H7 (cell line): ENCODE measurements around the gene ABLIM2. TPM values are rescaled to one million over a fixed set of nuclear protein-coding genes. Genes with fewer than 3 reads are reported as not detected.

ENCODE experiments used
- DNase-seq: peaks from one replicate; pipeline ENCODE4 v3.0.0; 2012
- H3K27me3 ChIP-seq: 2 replicates; pipeline ENCODE4 v1.6.0; 2011; ENCODE audit warnings: mild to moderate bottlenecking, low read length; ENCODE audit not compliant: control insufficient read depth, insufficient read depth
- H3K36me3 ChIP-seq: replicated peaks from 2 replicates; pipeline ENCODE4 v1.5.1; 2011; ENCODE audit warnings: low read length; ENCODE audit not compliant: control insufficient read depth, insufficient read depth
- H3K4me3 ChIP-seq: 2 replicates; pipeline ENCODE4 v1.5.1; 2011; ENCODE audit warnings: low read depth, mild to moderate bottlenecking, control low read depth, low read length, moderate library complexity; ENCODE audit not compliant: insufficient read depth
- total RNA-seq: library from RNA; depleted of rRNA; stranded (reverse); fragments of >200 nt; shearing (Covaris generic); gene quantifications from 2 replicates; pipeline ENCODE4 v1.2.3, GENCODE V29; 2014

Gene ABLIM2
- total RNA-seq, 1 experiment from 2014 or later = 1.9 TPM

GRCh38 chr4:8184061-8184460 is 25.4 kb upstream of the ABLIM2 start:
- no peaks in the 10 kb centered on the region for H3K36me3 ChIP-seq
- no peak for DNase-seq

GRCh38 chr4:8182858-8183725 is 24.5 kb upstream of the ABLIM2 start:
- Histone ChIP-seq H3K4me3 (no peak overlapping the region), H3K27me3 (no peaks in the 10 kb centered on the region), H3K36me3 (no peaks in the 10 kb centered on the region)
- peak; percentile 66 for DNase-seq

More at GRCh38 chr4:8184061-8184460, 25.4 kb upstream of the ABLIM2 start:
- no peaks in the 10 kb centered on the region for H3K27me3 ChIP-seq
- H3K4me3 ChIP-seq = no peak overlapping the region

GRCh38 chr4:8182294-8182693 is 23.7 kb upstream of the ABLIM2 start:
- no peaks in the 10 kb centered on the region for H3K27me3 ChIP-seq
- no peak for DNase-seq
- no peak overlapping the region for H3K4me3 ChIP-seq
- no peaks in the 10 kb centered on the region for H3K36me3 ChIP-seq

GRCh38 chr4:8181844-8182243 is 23.2 kb upstream of the ABLIM2 start:
- H3K27me3 ChIP-seq = no peaks in the 10 kb centered on the region
- H3K4me3 ChIP-seq = no peak overlapping the region
- DNase-seq = peak; percentile 55
- no peaks in the 10 kb centered on the region for H3K36me3 ChIP-seq

- Histone ChIP-seq H3K4me3 (no peak overlapping the region), H3K36me3 (no peaks in the 10 kb centered on the region), H3K27me3 (no peaks in the 10 kb centered on the region)
- DNase-seq = no peak
Measured at GRCh38 chr4:8181119-8181518, 22.5 kb upstream of the ABLIM2 start.

- no peak for DNase-seq
- no peak overlapping the region for H3K4me3 ChIP-seq
- H3K36me3 ChIP-seq = no peaks in the 10 kb centered on the region
- H3K27me3 ChIP-seq = no peaks in the 10 kb centered on the region
Measured at GRCh38 chr4:8180310-8181093, 21.9 kb upstream of the ABLIM2 start.

- DNase-seq = peak; percentile 54
- no peak overlapping the region for H3K4me3 ChIP-seq
- H3K36me3 ChIP-seq = no peaks in the 10 kb centered on the region
- no peaks in the 10 kb centered on the region for H3K27me3 ChIP-seq
Measured at GRCh38 chr4:8179771-8180170, 21.2 kb upstream of the ABLIM2 start.

- Histone ChIP-seq H3K4me3 (no peak overlapping the region), H3K27me3 (no peaks in the 10 kb centered on the region), H3K36me3 (no peaks in the 10 kb centered on the region)
- DNase-seq = no peak
Measured at GRCh38 chr4:8179074-8179473, 20.5 kb upstream of the ABLIM2 start.

GRCh38 chr4:8177956-8178355 is 19.3 kb upstream of the ABLIM2 start:
- no peak for DNase-seq
- Histone ChIP-seq H3K27me3 (no peaks in the 10 kb centered on the region), H3K36me3 (no peaks in the 10 kb centered on the region), H3K4me3 (no peak overlapping the region)

GRCh38 chr4:8177552-8177951 is 18.9 kb upstream of the ABLIM2 start:
- Histone ChIP-seq H3K27me3 (no peaks in the 10 kb centered on the region), H3K4me3 (no peak overlapping the region), H3K36me3 (no peaks in the 10 kb centered on the region)
- no peak for DNase-seq

GRCh38 chr4:8176547-8177399 is 18.2 kb upstream of the ABLIM2 start:
- H3K4me3 ChIP-seq = no peak overlapping the region
- no peaks in the 10 kb centered on the region for H3K27me3 ChIP-seq
- DNase-seq = peak; percentile 94
- H3K36me3 ChIP-seq = no peaks in the 10 kb centered on the region

- H3K4me3 ChIP-seq = no peak overlapping the region
- no peaks in the 10 kb centered on the region for H3K36me3 ChIP-seq
- H3K27me3 ChIP-seq = no peaks in the 10 kb centered on the region
- DNase-seq = no peak
Measured at GRCh38 chr4:8175686-8176085, 17.1 kb upstream of the ABLIM2 start.

- no peak for DNase-seq
- H3K27me3 ChIP-seq = no peaks in the 10 kb centered on the region
- H3K36me3 ChIP-seq = no peaks in the 10 kb centered on the region
- H3K4me3 ChIP-seq = no peak overlapping the region
Measured at GRCh38 chr4:8174970-8175369, 16.4 kb upstream of the ABLIM2 start.

GRCh38 chr4:8173492-8174242 is 15.1 kb upstream of the ABLIM2 start:
- Histone ChIP-seq H3K4me3 (no peak overlapping the region), H3K27me3 (no peaks in the 10 kb centered on the region), H3K36me3 (no peaks in the 10 kb centered on the region)
- no peak for DNase-seq
